ENCODE results near the gene COX6A1. TPM values are rescaled to one million over a fixed set of nuclear protein-coding genes. Genes with fewer than 3 reads are reported as not detected.

COX6A1 gene
- total and polyA plus RNA-seq, 2 of the 13 experiments (the other 11 are each of a cell fraction or from before 2014, with no cell fraction given) = 542 to 673 TPM

DNA sequence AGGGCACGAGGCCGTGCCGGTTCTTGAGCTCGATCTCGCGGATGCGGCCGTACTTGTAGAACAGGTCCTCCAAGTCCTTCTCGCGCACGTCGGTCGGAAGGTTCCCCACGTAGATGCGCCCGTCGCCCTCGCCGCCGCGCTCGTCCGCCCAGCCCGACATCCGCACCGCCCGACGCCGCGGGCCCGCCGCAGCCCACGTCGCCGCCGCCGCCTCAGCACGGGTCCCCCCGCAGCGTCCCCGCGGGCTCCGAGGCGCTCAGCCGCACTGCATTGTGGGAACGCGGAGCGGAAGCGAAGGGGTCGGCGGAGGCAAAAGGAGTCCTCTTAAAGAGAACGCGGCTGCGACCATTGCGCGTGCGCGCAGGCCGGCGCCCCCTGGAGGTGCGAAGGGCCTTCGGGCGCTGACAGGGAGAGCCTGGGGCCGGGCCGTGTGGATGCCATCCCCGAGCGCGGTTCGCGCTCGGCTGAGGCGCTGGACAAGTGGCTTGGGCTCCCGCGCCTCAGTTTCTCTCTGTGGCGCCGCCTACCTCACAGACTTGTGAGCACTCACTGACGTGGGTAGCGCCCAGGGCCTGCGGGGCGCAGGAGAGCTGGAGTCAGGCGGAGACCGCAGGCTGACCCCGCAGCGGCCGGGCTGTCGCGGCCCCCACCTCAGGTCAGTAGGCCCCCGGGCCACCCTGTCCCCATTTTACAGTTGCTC, 31.7 kb downstream of the COX6A1 start, which contains the start of gene SRSF9 (continued):
- TF ChIP-seq ZNF383 (CRISPR knock-in tag; IDR thresholded peaks at IDR 0.05; ENCODE audit: borderline replicate concordance) (no peak), TP53 (CRISPR knock-in tag; conservative IDR thresholded peaks at IDR 0.05) (no peak), ZNF503 (CRISPR knock-in tag; IDR thresholded peaks at IDR 0.05) (no peak), ZNF563 (CRISPR knock-in tag; IDR thresholded peaks at IDR 0.05) (peak; percentile 88), GTF3A (CRISPR knock-in tag; conservative IDR thresholded peaks at IDR 0.05) (no peak), ZNF615 (CRISPR knock-in tag; IDR thresholded peaks at IDR 0.05; ENCODE audit: borderline replicate concordance) (no peak), ETV6 (CRISPR knock-in tag; conservative IDR thresholded peaks at IDR 0.05) (no peak), THYN1 (CRISPR knock-in tag; IDR thresholded peaks at IDR 0.05; ENCODE audit: borderline replicate concordance, low read depth) (no peak), NCOA2 (CRISPR knock-in tag; IDR thresholded peaks at IDR 0.05) (peak; percentile 44; the same call in 1 of the 2 replicates), NR2F1 (CRISPR knock-in tag; IDR thresholded peaks at IDR 0.05) (0 out of 4 replicates have a peak, but pooled peaks of 1 of the 2 experiments have one; percentile 8), E2F5 (CRISPR knock-in tag; conservative IDR thresholded peaks at IDR 0.05) (peak; percentile 44; the same call in 1 of the 2 replicates), NR1H2 (CRISPR knock-in tag; IDR thresholded peaks at IDR 0.05; ENCODE audit: borderline replicate concordance, low read depth) (0 out of 2 replicates have a peak, but pooled peaks have one; percentile 23), SP1 (IDR thresholded peaks at IDR 0.05) (no peak), SP1 (CRISPR knock-in tag; IDR thresholded peaks at IDR 0.05) (peak; percentile 48; the same call in 1 of the 2 replicates), ZNF629 (CRISPR knock-in tag; conservative IDR thresholded peaks at IDR 0.05) (peak; percentile 88), KAT2B (IDR thresholded peaks at IDR 0.05; ENCODE audit: borderline replicate concordance, low read depth, low read length) (no peak), MTA3 (CRISPR knock-in tag; IDR thresholded peaks at IDR 0.05) (no peak), ZBTB42 (CRISPR knock-in tag; IDR thresholded peaks at IDR 0.05) (no peak), ZNF878 (CRISPR knock-in tag; IDR thresholded peaks at IDR 0.05) (no peak), ZNF343 (CRISPR knock-in tag; IDR thresholded peaks at IDR 0.05) (no peak), NPAS2 (CRISPR knock-in tag; IDR thresholded peaks at IDR 0.05; ENCODE audit: borderline replicate concordance) (no peak), KLF16 (CRISPR knock-in tag; IDR thresholded peaks at IDR 0.05) (peak in 1 of 2 experiments; percentile 81; a peak in 2 of 4 replicates), ZNF549 (CRISPR knock-in tag; IDR thresholded peaks at IDR 0.05) (no peak), TRIM22 (IDR thresholded peaks at IDR 0.05) (no peak)
- TF ChIP-seq, protein P1, sequence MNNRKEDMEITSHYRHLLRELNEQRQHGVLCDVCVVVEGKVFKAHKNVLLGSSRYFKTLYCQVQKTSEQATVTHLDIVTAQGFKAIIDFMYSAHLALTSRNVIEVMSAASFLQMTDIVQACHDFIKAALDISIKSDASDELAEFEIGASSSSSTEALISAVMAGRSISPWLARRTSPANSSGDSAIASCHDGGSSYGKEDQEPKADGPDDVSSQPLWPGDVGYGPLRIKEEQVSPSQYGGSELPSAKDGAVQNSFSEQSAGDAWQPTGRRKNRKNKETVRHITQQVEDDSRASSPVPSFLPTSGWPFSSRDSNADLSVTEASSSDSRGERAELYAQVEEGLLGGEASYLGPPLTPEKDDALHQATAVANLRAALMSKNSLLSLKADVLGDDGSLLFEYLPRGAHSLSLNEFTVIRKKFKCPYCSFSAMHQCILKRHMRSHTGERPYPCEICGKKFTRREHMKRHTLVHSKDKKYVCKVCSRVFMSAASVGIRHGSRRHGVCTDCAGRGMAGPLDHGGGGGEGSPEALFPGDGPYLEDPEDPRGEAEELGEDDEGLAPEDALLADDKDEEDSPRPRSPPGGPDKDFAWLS (CRISPR knock-in tag; IDR thresholded peaks at IDR 0.05; ENCODE audit: borderline replicate concordance) = no peak

Measured in HepG2 (cell line).